Epithelial cell of esophagus (primary cell): ENCODE measurements around the gene NAT9.

Source experiments
- DNase-seq: peaks from one replicate; pipeline ENCODE4 v3.0.0; 2010; ENCODE audit warnings: low read depth
- H3K4me3 ChIP-seq: 2 replicates; pipeline ENCODE4 v1.5.1; 2011; ENCODE audit warnings: mild to moderate bottlenecking, low read length, control low read depth
- CTCF ChIP-seq: IDR thresholded peaks from 2 replicates; pipeline ENCODE4 v1.5.1; 2011; ENCODE audit warnings: low read depth, mild to moderate bottlenecking, low read length, control low read depth, inconsistent platforms; ENCODE audit not compliant: insufficient read depth; ENCODE audit errors: missing control alignments

Gene NAT9

GRCh38 chr17:74752415-74752814 lies 23.7 kb downstream of the NAT9 start:
- H3K4me3 ChIP-seq, result no peak overlapping the region
- DNase-seq, result no peak
- TF ChIP-seq CTCF, result no peak

- DNase-seq, result no peak
- H3K4me3 ChIP-seq, result peak overlapping the region; percentile 93
- no peak for TF ChIP-seq CTCF
Observed at GRCh38 chr17:74750327-74751069, 25.6 kb downstream of the NAT9 start.

- DNase-seq, result no peak
- H3K4me3 ChIP-seq, result peak overlapping the region; percentile 93
- no peak for TF ChIP-seq CTCF
Observed at GRCh38 chr17:74750039-74750326, 26.2 kb downstream of the NAT9 start.

- TF ChIP-seq CTCF, result no peak
- peak; percentile 47 for DNase-seq
- H3K4me3 ChIP-seq, result peak overlapping the region; percentile 93
Observed at GRCh38 chr17:74749279-74750038, 26.7 kb downstream of the NAT9 start.

GRCh38 chr17:74748529-74749278 lies 27.4 kb downstream of the NAT9 start, which contains the start of gene NHERF1:
NHERF1 (plus strand) TSS chr17:74748628; CDS start chr17:74748847, 219 bp downstream.
- peak within 1 kb of the TSS; percentile 93 for H3K4me3 ChIP-seq
- no peak for TF ChIP-seq CTCF
- peak; percentile 95 for DNase-seq

- no peak for TF ChIP-seq CTCF
- H3K4me3 ChIP-seq, result peak overlapping the region; percentile 46
- no peak for DNase-seq
Observed at GRCh38 chr17:74748279-74748528, 27.9 kb downstream of the NAT9 start.
